HepG2 (cell line): ENCODE results near the gene SEC16A. TPM values are rescaled to one million over a fixed set of nuclear protein-coding genes. Genes with fewer than 3 reads are reported as not detected.

ENCODE experiments used
- AGO1 ChIP-seq: fragments of 200-400 bp; formaldehyde crosslinking; IDR thresholded peaks from 2 replicates; pipeline ENCODE4 v1.6.1; 2017; ENCODE audit warnings: mild to moderate bottlenecking, low read depth, low read length, moderate library complexity; ENCODE audit not compliant: poor library complexity, severe bottlenecking
- BHLHE40 ChIP-seq: IDR thresholded peaks from 2 replicates; pipeline ENCODE4 v1.6.1; 2011; ENCODE audit warnings: low read length, improper control_type of control experiment
- EEA1 ChIP-seq: sonication (generic); formaldehyde crosslinking; IDR thresholded peaks from 2 replicates; pipeline ENCODE4 v1.5.1; 2020; ENCODE audit warnings: mild to moderate bottlenecking, missing genetic modification reagents, borderline replicate concordance
- ERF ChIP-seq: IDR thresholded peaks from 2 replicates; pipeline ENCODE4 v1.6.1; 2018; ENCODE audit warnings: missing biosample characterization, missing genetic modification reagents
- KLF12 ChIP-seq: sonication (generic); formaldehyde crosslinking; IDR thresholded peaks from 2 replicates; pipeline ENCODE4 v1.4.0; 2020; ENCODE audit warnings: missing genetic modification reagents, borderline replicate concordance
- STAG1 ChIP-seq: sonication (generic); formaldehyde crosslinking; IDR thresholded peaks from 2 replicates; pipeline ENCODE4 v1.4.0; 2020; ENCODE audit warnings: missing genetic modification reagents
- TBX3 ChIP-seq: fragments of 450-650 bp; IDR thresholded peaks from 2 replicates; pipeline ENCODE4 v1.6.1; 2017; ENCODE audit warnings: antibody characterized with exemption, mild to moderate bottlenecking, inconsistent platforms, borderline replicate concordance
- TMF1 ChIP-seq: sonication (generic); formaldehyde crosslinking; IDR thresholded peaks from 2 replicates; pipeline ENCODE4 v1.8.1; 2022; ENCODE audit warnings: low read depth, missing genetic modification reagents
- TOE1 ChIP-seq: sonication (generic); formaldehyde crosslinking; IDR thresholded peaks from 2 replicates; pipeline ENCODE4 v1.4.0; 2020; ENCODE audit warnings: mild to moderate bottlenecking, missing genetic modification reagents
- TRIM24 ChIP-seq: sonication (generic); formaldehyde crosslinking; IDR thresholded peaks from 2 replicates; pipeline ENCODE4 v1.8.0; 2022; ENCODE audit warnings: mild to moderate bottlenecking, missing genetic modification reagents
- XBP1 ChIP-seq: sonication (generic); formaldehyde crosslinking; IDR thresholded peaks from 2 replicates; pipeline ENCODE4 v1.5.0; 2020; ENCODE audit warnings: missing genetic modification reagents
- ZBTB8A ChIP-seq: sonication (generic); formaldehyde crosslinking; IDR thresholded peaks from 2 replicates; pipeline ENCODE4 v1.4.0; 2020; ENCODE audit warnings: mild to moderate bottlenecking, low read depth, missing genetic modification reagents, borderline replicate concordance
- ZNF180 ChIP-seq: sonication (generic); formaldehyde crosslinking; IDR thresholded peaks from 2 replicates; pipeline ENCODE4 v1.4.0; 2020; ENCODE audit warnings: low read depth, missing genetic modification reagents, borderline replicate concordance
- ZNF333 ChIP-seq: sonication (generic); formaldehyde crosslinking; IDR thresholded peaks from 2 replicates; pipeline ENCODE4 v1.4.0; 2020; ENCODE audit warnings: mild to moderate bottlenecking, missing genetic modification reagents, borderline replicate concordance
- ZNF615 ChIP-seq: sonication (generic); formaldehyde crosslinking; IDR thresholded peaks from 2 replicates; pipeline ENCODE4 v1.5.0; 2020; ENCODE audit warnings: mild to moderate bottlenecking, missing genetic modification reagents, borderline replicate concordance
- polyA plus RNA-seq, 8 experiments: library from polyadenylated mRNA; depleted of rRNA in 3 of 8; stranded (reverse) in 7 of 8; unstranded in 1 of 8; fragments of >200 nt; fragmentation: Illumina TruSeq in 4 of 8; extraction: Trizol in 4 of 8; gene quantifications; 2 replicates each; pipeline versions ENCODE4 v1.2.1 to v1.2.3, GENCODE V29; 2011 to 2016; ENCODE audit warnings: low read depth in 4 of 8, missing spikeins in 1 of 8, mixed read lengths in 1 of 8; ENCODE audit not compliant: insufficient read depth in 1 of 8
- total RNA-seq, 5 experiments: library from RNA; depleted of rRNA; stranded (reverse); fragments of >200 nt; fragmentation: Illumina TruSeq; extraction: Trizol; gene quantifications; 2 replicates each; pipeline ENCODE4 v1.2.3, GENCODE V29; 2016; ENCODE audit warnings: low read depth in 1 of 5
- TF ChIP-seq, protein P1 (sequence below): sonication (generic); formaldehyde crosslinking; IDR thresholded peaks from 2 replicates; pipeline ENCODE4 v1.5.1; 2020; ENCODE audit warnings: mild to moderate bottlenecking, missing genetic modification reagents, moderate library complexity
- TF ChIP-seq, protein P2 (sequence below), 2 experiments: fragments of 450-650 bp in 1 of 2; sonication (generic) in 1 of 2; formaldehyde crosslinking; IDR thresholded peaks; 2 replicates each; pipeline versions ENCODE4 v1.5.0 to v1.8.0; 2020 to 2022; ENCODE audit warnings: mild to moderate bottlenecking in 1 of 2, missing genetic modification reagents in 1 of 2
- TF ChIP-seq, protein P3 (sequence below): sonication (generic); formaldehyde crosslinking; IDR thresholded peaks from 2 replicates; pipeline ENCODE4 v1.4.0; 2020; ENCODE audit warnings: mild to moderate bottlenecking, low read depth, missing genetic modification reagents
- TF ChIP-seq, protein P4 (sequence below): sonication (generic); formaldehyde crosslinking; IDR thresholded peaks from 2 replicates; pipeline ENCODE4 v1.5.1; 2020; ENCODE audit warnings: mild to moderate bottlenecking, missing genetic modification reagents, borderline replicate concordance

The SEC16A gene
- total and polyA plus RNA-seq, 2 of the 13 experiments (the other 11 are each of a cell fraction or from before 2014, with no cell fraction given) = 15.9 to 18.9 TPM

DNA sequence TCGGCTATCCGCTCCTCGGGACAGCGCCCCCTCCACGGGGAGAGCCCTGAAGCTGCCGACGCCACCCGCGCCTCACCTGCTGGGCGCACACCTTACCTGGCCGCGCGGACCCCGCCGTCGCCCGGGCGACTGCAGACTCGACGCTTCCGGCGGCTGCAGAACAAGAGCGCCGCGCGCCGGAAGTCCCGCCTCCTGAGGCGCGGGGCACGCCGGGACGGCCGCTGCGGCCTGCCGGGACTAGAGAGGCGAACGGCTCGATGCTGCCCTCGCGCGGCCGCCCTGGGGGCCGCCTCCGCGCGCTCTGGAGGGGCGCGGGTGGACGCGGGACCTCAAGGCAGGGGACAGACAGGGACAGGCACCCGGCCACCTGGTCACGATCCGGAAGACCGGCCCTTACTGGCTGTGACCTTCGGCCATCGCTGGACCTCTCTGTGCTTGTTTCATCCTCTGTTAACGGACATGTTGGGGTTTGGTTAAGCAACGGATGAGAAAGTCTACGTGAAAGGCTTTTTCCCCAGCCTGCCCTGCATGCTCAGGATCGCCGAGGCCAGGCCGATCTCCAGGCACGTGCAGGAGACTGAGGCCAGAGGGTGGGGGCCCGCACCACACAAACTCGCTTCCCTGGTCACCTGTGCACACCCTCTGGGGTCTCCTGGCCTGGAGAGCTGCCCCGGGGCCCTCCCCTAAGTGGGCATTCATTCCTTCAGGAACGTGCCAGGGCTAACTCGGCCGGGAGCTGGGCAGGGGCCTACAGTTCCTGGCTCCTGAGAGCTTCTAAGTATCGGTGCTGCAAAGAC, 82.6 kb downstream of the SEC16A start, which contains the start of gene SNAPC4 (continued):
- TF ChIP-seq TMF1 (CRISPR knock-in tag) (peak; percentile 83; the same call in 1 of the 2 replicates), EEA1 (peak; percentile 18; the same call in 1 of the 2 replicates), ZNF180 (CRISPR knock-in tag) (no peak), STAG1 (CRISPR knock-in tag) (peak; percentile 88), TOE1 (CRISPR knock-in tag) (no peak), ZBTB8A (CRISPR knock-in tag) (no peak), XBP1 (no peak), AGO1 (peak; percentile 88), ZNF615 (CRISPR knock-in tag) (no peak), TBX3 (no peak), ERF (peak; percentile 62), BHLHE40 (no peak; the same call in 1 of the 2 replicates), KLF12 (CRISPR knock-in tag) (peak; percentile 71; the same call in 1 of the 2 replicates), TRIM24 (CRISPR knock-in tag) (no peak), ZNF333 (no peak)
- TF ChIP-seq, protein P1, sequence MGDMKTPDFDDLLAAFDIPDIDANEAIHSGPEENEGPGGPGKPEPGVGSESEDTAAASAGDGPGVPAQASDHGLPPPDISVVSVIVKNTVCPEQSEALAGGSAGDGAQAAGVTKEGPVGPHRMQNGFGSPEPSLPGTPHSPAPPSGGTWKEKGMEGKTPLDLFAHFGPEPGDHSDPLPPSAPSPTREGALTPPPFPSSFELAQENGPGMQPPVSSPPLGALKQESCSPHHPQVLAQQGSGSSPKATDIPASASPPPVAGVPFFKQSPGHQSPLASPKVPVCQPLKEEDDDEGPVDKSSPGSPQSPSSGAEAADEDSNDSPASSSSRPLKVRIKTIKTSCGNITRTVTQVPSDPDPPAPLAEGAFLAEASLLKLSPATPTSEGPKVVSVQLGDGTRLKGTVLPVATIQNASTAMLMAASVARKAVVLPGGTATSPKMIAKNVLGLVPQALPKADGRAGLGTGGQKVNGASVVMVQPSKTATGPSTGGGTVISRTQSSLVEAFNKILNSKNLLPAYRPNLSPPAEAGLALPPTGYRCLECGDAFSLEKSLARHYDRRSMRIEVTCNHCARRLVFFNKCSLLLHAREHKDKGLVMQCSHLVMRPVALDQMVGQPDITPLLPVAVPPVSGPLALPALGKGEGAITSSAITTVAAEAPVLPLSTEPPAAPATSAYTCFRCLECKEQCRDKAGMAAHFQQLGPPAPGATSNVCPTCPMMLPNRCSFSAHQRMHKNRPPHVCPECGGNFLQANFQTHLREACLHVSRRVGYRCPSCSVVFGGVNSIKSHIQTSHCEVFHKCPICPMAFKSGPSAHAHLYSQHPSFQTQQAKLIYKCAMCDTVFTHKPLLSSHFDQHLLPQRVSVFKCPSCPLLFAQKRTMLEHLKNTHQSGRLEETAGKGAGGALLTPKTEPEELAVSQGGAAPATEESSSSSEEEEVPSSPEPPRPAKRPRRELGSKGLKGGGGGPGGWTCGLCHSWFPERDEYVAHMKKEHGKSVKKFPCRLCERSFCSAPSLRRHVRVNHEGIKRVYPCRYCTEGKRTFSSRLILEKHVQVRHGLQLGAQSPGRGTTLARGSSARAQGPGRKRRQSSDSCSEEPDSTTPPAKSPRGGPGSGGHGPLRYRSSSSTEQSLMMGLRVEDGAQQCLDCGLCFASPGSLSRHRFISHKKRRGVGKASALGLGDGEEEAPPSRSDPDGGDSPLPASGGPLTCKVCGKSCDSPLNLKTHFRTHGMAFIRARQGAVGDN (CRISPR knock-in tag) = peak; percentile 94
- TF ChIP-seq, protein P2, sequence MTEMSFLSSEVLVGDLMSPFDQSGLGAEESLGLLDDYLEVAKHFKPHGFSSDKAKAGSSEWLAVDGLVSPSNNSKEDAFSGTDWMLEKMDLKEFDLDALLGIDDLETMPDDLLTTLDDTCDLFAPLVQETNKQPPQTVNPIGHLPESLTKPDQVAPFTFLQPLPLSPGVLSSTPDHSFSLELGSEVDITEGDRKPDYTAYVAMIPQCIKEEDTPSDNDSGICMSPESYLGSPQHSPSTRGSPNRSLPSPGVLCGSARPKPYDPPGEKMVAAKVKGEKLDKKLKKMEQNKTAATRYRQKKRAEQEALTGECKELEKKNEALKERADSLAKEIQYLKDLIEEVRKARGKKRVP (CRISPR knock-in tag; IDR thresholded peaks at IDR 0.05) = peak in 1 of 2 experiments; percentile 51; a peak in 1 of 4 replicates
- TF ChIP-seq, protein P3, sequence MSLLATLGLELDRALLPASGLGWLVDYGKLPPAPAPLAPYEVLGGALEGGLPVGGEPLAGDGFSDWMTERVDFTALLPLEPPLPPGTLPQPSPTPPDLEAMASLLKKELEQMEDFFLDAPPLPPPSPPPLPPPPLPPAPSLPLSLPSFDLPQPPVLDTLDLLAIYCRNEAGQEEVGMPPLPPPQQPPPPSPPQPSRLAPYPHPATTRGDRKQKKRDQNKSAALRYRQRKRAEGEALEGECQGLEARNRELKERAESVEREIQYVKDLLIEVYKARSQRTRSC (CRISPR knock-in tag) = no peak
- TF ChIP-seq, protein P4, sequence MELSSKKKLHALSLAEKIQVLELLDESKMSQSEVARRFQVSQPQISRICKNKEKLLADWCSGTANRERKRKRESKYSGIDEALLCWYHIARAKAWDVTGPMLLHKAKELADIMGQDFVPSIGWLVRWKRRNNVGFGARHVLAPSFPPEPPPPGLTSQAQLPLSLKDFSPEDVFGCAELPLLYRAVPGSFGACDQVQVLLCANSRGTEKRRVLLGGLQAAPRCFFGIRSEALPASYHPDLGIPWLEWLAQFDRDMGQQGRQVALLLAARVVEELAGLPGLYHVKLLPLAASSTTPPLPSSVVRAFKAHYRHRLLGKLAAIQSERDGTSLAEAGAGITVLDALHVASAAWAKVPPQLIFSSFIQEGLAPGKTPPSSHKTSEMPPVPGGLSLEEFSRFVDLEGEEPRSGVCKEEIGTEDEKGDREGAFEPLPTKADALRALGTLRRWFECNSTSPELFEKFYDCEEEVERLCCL = no peak
